Osteoblast (primary cell): ENCODE results near the gene MLKL. TPM values are rescaled to one million over a fixed set of nuclear protein-coding genes. Genes with fewer than 3 reads are reported as not detected.

Experiments used
- DNase-seq: peaks from one replicate; pipeline ENCODE4 v3.0.0; 2011; ENCODE audit warnings: low spot score, mixed read lengths; ENCODE audit not compliant: insufficient read length; ENCODE audit errors: missing footprints
- H2AFZ ChIP-seq: 2 replicates; pipeline ENCODE4 v1.6.0; 2011; ENCODE audit warnings: mild to moderate bottlenecking, low read length
- H3K27ac ChIP-seq: 2 replicates; pipeline ENCODE4 v1.5.1; 2011; ENCODE audit warnings: mild to moderate bottlenecking, low read depth, low read length, moderate library complexity
- H3K27me3 ChIP-seq: 2 replicates; pipeline ENCODE4 v1.6.0; 2012; ENCODE audit warnings: mild to moderate bottlenecking, control low read depth, inconsistent platforms, low read length, moderate library complexity; ENCODE audit not compliant: insufficient read depth
- H3K36me3 ChIP-seq: 2 replicates; pipeline ENCODE4 v1.5.1; 2011; ENCODE audit warnings: mild to moderate bottlenecking, low read length, control low read depth, moderate library complexity; ENCODE audit not compliant: insufficient read depth
- H3K4me1 ChIP-seq: 2 replicates; pipeline ENCODE4 v1.5.1; 2011; ENCODE audit warnings: mild to moderate bottlenecking, low read length, control low read depth, moderate library complexity; ENCODE audit not compliant: insufficient read depth
- H3K4me2 ChIP-seq: 2 replicates; pipeline ENCODE4 v1.6.0; 2011; ENCODE audit warnings: mild to moderate bottlenecking, low read length; ENCODE audit not compliant: insufficient read depth
- H3K4me3 ChIP-seq: fragments of 200-600 bp; sonication (generic); 3 replicates; pipeline ENCODE4 v1.5.1; 2012; ENCODE audit warnings: mild to moderate bottlenecking, low read length, inconsistent platforms; ENCODE audit not compliant: insufficient read depth
- H3K79me2 ChIP-seq: 2 replicates; pipeline ENCODE4 v1.6.0; 2012; ENCODE audit warnings: mild to moderate bottlenecking, low read length, control low read depth, inconsistent platforms; ENCODE audit not compliant: insufficient read depth
- H3K9me3 ChIP-seq: 2 replicates; pipeline ENCODE4 v1.5.1; 2011; ENCODE audit warnings: low read depth, low read length, control low read depth
- H4K20me1 ChIP-seq: 2 replicates; pipeline ENCODE4 v1.6.0; 2012; ENCODE audit warnings: mild to moderate bottlenecking, low read length, control low read depth; ENCODE audit not compliant: insufficient read depth
- total RNA-seq: library from RNA; depleted of rRNA; stranded (reverse); fragments of >200 nt; gene quantifications from 2 replicates; pipeline ENCODE4 v1.2.3, GENCODE V29; 2012
- TF ChIP-seq, protein P1 (sequence below): IDR thresholded peaks from 2 replicates; pipeline ENCODE4 v1.5.1; 2011; ENCODE audit warnings: mild to moderate bottlenecking, low read depth, low read length, moderate library complexity; ENCODE audit errors: extremely low read depth

Gene MLKL
- total RNA-seq, 1 donor: 5.1 TPM

DNA sequence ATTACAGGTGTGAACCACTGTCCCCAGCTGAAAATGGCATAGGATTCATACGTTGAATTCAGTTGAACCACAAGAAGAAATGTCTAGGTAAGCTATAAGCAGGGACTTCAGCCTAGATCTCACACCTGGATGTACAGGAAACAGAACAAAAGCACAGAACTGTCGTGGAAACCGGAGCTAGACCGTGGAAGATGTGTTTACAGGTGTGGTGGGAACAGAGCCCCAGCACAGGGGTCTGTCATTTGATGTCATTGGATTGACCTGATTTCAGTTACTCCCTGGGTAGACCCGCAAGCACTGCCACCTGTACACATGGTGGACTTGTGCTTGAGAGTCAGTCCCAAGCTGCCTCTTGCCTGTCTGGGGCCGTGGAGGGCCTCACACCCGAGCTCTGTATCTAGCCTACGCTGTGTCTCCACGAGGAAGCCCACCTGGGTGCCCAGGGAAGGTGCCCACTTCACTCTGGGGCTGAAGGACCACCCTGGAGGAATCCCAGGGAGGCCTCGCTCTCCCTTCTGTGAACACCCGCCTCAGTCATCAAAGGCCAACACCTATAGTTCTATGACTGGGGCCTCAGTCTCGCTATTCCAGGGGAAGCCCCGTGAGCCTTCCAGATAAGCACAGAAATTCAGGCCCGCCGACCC, 32.2 kb upstream of the MLKL start:
- Histone ChIP-seq H3K9me3 (no peaks in the 10 kb centered on the region), H3K4me3 (no peak overlapping the region), H3K36me3 (no peaks in the 10 kb centered on the region), H3K79me2 (no peaks in the 10 kb centered on the region), H3K27ac (no peak overlapping the region), H3K4me1 (no peaks in the 10 kb centered on the region), H4K20me1 (no peaks in the 10 kb centered on the region), H3K4me2 (no peak overlapping the region), H2AFZ (no peak overlapping the region), H3K27me3 (no peaks in the 10 kb centered on the region)
- DNase-seq: peak; percentile 77
- TF ChIP-seq, protein P1, sequence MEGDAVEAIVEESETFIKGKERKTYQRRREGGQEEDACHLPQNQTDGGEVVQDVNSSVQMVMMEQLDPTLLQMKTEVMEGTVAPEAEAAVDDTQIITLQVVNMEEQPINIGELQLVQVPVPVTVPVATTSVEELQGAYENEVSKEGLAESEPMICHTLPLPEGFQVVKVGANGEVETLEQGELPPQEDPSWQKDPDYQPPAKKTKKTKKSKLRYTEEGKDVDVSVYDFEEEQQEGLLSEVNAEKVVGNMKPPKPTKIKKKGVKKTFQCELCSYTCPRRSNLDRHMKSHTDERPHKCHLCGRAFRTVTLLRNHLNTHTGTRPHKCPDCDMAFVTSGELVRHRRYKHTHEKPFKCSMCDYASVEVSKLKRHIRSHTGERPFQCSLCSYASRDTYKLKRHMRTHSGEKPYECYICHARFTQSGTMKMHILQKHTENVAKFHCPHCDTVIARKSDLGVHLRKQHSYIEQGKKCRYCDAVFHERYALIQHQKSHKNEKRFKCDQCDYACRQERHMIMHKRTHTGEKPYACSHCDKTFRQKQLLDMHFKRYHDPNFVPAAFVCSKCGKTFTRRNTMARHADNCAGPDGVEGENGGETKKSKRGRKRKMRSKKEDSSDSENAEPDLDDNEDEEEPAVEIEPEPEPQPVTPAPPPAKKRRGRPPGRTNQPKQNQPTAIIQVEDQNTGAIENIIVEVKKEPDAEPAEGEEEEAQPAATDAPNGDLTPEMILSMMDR: no peak

DNA sequence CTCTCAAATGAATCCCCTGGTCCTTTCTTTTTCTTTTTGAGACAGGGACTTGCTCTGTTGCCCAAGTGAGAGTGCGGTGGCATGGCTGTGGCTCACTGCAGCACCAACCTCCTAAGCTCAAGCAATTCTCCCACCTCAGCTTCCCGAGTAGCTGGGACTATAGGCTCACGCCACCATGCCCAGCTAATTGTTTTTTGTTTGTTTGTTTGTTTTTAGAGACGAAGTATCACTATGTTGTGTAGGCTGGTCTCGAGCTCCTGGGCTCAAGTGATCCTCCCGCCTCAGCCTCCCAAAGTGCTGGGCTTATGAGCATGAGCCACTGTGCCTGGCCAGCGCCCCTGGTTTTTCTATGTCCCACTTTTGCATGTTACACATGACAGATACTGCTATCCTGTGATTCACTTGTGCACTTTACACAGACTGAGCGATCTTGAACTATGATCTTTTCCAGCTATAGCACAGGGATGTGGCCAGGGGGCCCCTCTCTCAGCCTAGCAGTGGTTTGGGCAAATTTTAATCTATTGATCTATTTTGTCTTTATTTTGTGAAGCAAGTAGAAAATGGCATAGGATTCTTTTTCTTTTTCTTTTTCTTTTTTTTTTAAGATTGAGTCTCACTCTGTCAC, 31.3 kb upstream of the MLKL start:
- H3K4me1 ChIP-seq: no peaks in the 10 kb centered on the region
- no peak overlapping the region for H3K4me2 ChIP-seq
- no peaks in the 10 kb centered on the region for H3K36me3 ChIP-seq
- H3K79me2 ChIP-seq: no peaks in the 10 kb centered on the region
- no peak overlapping the region for H2AFZ ChIP-seq
- peak; percentile 81 for DNase-seq
- no peaks in the 10 kb centered on the region for H3K27me3 ChIP-seq
- no peak overlapping the region for H3K4me3 ChIP-seq
- no peak overlapping the region for H3K27ac ChIP-seq
- H4K20me1 ChIP-seq: no peaks in the 10 kb centered on the region
- TF ChIP-seq, protein P1: no peak
- peaks cover 1% of the 10 kb centered on the region for H3K9me3 ChIP-seq

DNA sequence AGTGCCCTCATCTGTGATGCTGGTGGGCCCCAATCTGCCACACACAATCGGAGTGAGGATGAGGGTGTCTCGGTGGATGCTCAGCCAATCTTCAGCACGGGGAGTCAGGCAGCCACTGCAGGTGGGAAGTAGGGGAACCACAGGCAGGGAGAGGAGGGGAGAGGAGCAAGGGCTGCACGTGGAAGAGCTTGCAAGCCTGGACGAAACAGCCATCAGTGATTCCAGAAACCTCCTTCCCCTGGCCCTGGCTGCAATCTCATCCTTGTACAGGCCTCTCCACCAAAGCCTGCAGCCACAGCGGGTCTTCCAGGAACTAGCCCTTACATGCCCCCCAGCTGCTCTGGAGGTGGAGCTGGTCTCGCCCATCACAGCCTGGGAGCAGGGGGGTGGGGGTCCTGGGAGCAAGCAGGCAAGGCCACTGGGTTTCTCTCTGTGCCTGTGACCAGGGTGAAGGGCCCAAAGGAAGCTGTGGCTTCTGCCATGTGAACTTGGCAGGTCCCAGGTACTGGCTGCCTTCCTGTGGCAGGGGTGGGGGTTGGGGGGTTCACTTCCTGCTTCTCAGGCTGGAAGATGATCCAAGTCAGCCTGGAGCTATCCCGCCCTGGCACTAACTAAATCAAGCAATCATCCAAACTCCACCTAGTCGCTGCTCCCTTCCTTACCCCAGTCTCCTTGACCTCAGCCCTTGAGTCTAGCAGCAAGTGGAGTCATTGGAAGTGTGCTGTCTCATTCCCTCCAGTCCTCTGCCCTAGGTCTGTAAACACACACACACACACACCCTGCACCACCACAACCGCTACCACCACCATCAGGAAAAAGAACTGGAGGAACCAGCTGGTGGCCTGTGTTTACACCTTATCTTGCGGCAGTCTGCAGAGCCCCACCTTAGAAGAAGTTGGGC, 29.4 kb upstream of the MLKL start:
- Histone ChIP-seq H3K27me3 (no peaks in the 10 kb centered on the region), H3K36me3 (no peaks in the 10 kb centered on the region), H2AFZ (peak overlapping the region; percentile 47), H3K27ac (no peak overlapping the region), H3K4me3 (no peak overlapping the region), H4K20me1 (no peaks in the 10 kb centered on the region), H3K79me2 (no peaks in the 10 kb centered on the region), H3K4me2 (no peak overlapping the region), H3K9me3 (peaks cover 6% of the 10 kb centered on the region), H3K4me1 (peaks cover 5% of the 10 kb centered on the region)
- TF ChIP-seq, protein P1: no peak
- DNase-seq: no peak

DNA sequence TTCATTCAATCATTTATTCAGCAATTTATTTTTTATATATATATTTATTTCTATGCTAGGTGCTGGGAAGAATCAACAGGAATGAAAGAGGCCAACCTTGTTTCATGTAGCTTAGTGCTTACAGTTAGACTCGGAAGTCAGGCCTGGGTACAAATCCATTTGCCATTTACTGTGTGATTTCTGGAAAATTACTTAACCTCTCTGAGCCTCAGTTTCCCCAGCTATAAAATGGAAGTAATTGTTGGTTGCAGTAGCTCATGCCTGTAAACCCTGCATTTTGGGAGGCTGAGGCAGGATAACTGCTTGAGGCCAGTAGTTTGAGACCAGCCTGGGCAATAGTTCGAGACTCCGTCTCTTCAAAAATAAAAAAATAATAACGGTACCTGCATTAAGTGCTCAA, 27.2 kb upstream of the MLKL start:
- H4K20me1 ChIP-seq: no peaks in the 10 kb centered on the region
- no peak overlapping the region for H3K4me3 ChIP-seq
- H3K27ac ChIP-seq: no peak overlapping the region
- no peaks in the 10 kb centered on the region for H3K79me2 ChIP-seq
- peaks cover 14% of the 10 kb centered on the region for H3K4me1 ChIP-seq
- no peak for DNase-seq
- no peak overlapping the region for H2AFZ ChIP-seq
- TF ChIP-seq, protein P1: no peak
- no peaks in the 10 kb centered on the region for H3K36me3 ChIP-seq
- no peak overlapping the region for H3K4me2 ChIP-seq
- peaks cover 6% of the 10 kb centered on the region for H3K9me3 ChIP-seq
- H3K27me3 ChIP-seq: no peaks in the 10 kb centered on the region
